BJ (cell line): Measurements from ENCODE around the gene CEP41. TPM values are rescaled to one million over a fixed set of nuclear protein-coding genes. Genes with fewer than 3 reads are reported as not detected.
"Not testable (repeated sequence)": the region's sequence is repeated elsewhere in the genome, so short reads cannot be mapped to it uniquely, and the experiment has no call there.

Source experiments
- CTCF ChIA-PET: fragments of 350-600 bp; formaldehyde crosslinking; extraction: SDS; loops from one replicate; lab custom pipeline; 2021; ENCODE audit warnings: antibody characterized with exemption, inconsistent platforms; lab: Yijun Ruan, JAX
- POLR2A ChIA-PET: fragments of 300-600 bp; sonication (Branson Sonifier 250); formaldehyde crosslinking; extraction: SDS; loops from one replicate; lab custom pipeline; 2021; ENCODE audit warnings: antibody characterized with exemption; lab: Charles Lee
- DNase-seq: peaks from one replicate; pipeline ENCODE4 v3.0.0-alpha.2; 2011; ENCODE audit warnings: low read depth
- H3K27me3 ChIP-seq: 2 replicates; pipeline ENCODE4 v1.6.0; 2011; ENCODE audit warnings: low read length; ENCODE audit not compliant: control insufficient read depth, insufficient read depth
- H3K36me3 ChIP-seq: 2 replicates; pipeline ENCODE4 v1.5.1; 2011; ENCODE audit warnings: low read length; ENCODE audit not compliant: control insufficient read depth, insufficient read depth
- H3K4me3 ChIP-seq: 2 replicates; pipeline ENCODE4 v1.5.1; 2011; ENCODE audit warnings: low read depth, mild to moderate bottlenecking, control low read depth, low read length
- CTCF ChIP-seq: IDR thresholded peaks from 2 replicates; pipeline ENCODE4 v1.5.1; 2011; ENCODE audit warnings: low read depth, mild to moderate bottlenecking, control low read depth, inconsistent platforms, low read length, moderate library complexity; ENCODE audit not compliant: insufficient read depth
- polyA plus RNA-seq: library from polyadenylated mRNA; depleted of rRNA; stranded (reverse); fragments of >200 nt; gene quantifications from 2 replicates; pipeline ENCODE4 v1.2.3, GENCODE V29; 2011

CEP41 gene
- polyA plus RNA-seq, 1 experiment: 24.5 TPM

- no peak for DNase-seq
- TF ChIP-seq CTCF: no peak
- ChIA-PET CTCF (interaction anchor here (1.3 kb wide), 1 partner anchor 9 kb away, joined by 4 read pairs; no protein-coding TSS in a partner anchor), POLR2A (no interaction called here)
- Histone ChIP-seq H3K36me3 (no peaks in the 10 kb centered on the region), H3K27me3 (no peaks in the 10 kb centered on the region), H3K4me3 (no peak overlapping the region)
Observed at GRCh38 chr7:130379019-130379418, 61.8 kb downstream of the CEP41 start.

- POLR2A ChIA-PET: no interaction called here
Observed at GRCh38 chr7:130377178-130377577, 63.6 kb downstream of the CEP41 start.

GRCh38 chr7:130376461-130376860, 64.4 kb downstream of the CEP41 start:
- POLR2A ChIA-PET, H3K4me3 ChIP-seq, CTCF ChIA-PET, H3K27me3 ChIP-seq, DNase-seq, H3K36me3 ChIP-seq: not testable (repeated sequence)

More at GRCh38 chr7:130377178-130377577, 63.6 kb downstream of the CEP41 start:
- H3K27me3 ChIP-seq: no peaks in the 10 kb centered on the region
- no peak overlapping the region for H3K4me3 ChIP-seq
- TF ChIP-seq CTCF: no peak
- DNase-seq: no peak
- no peaks in the 10 kb centered on the region for H3K36me3 ChIP-seq
- CTCF ChIA-PET: interaction anchor here (0.7 kb wide), 1 partner anchor 29 kb away, joined by 3 read pairs; no protein-coding TSS in a partner anchor

GRCh38 chr7:130374507-130374906, 66.3 kb downstream of the CEP41 start:
- ChIA-PET POLR2A (no interaction called here), CTCF (no interaction called here)
- Histone ChIP-seq H3K36me3 (no peaks in the 10 kb centered on the region), H3K4me3 (no peak overlapping the region), H3K27me3 (no peaks in the 10 kb centered on the region)
- no peak for DNase-seq
- TF ChIP-seq CTCF: no peak

GRCh38 chr7:130372402-130373165, 68.2 kb downstream of the CEP41 start:
- no peaks in the 10 kb centered on the region for H3K36me3 ChIP-seq
- no peak overlapping the region for H3K4me3 ChIP-seq
- DNase-seq: no peak
- TF ChIP-seq CTCF: no peak
- ChIA-PET CTCF (interaction anchor here (1.0 to 1.5 kb wide), 2 partner anchors 9 to 20 kb away, joined by 3 read pairs; no protein-coding TSS in a partner anchor), POLR2A (no interaction called here)
- H3K27me3 ChIP-seq: no peaks in the 10 kb centered on the region
